HepG2 (cell line): ENCODE data around the gene OARD1. TPM values are rescaled to one million over a fixed set of nuclear protein-coding genes. Genes with fewer than 3 reads are reported as not detected.

ENCODE experiments used
- AGO2 ChIP-seq: fragments of 200-400 bp; formaldehyde crosslinking; optimal IDR thresholded peaks from 2 replicates; pipeline ENCODE3; 2017; ENCODE audit warnings: mild to moderate bottlenecking, low read depth, low read length, moderate library complexity
- ARID2 ChIP-seq: sonication (generic); formaldehyde crosslinking; IDR thresholded peaks from 2 replicates; pipeline ENCODE4 v1.8.1; 2022; ENCODE audit warnings: mild to moderate bottlenecking, missing genetic modification reagents, borderline replicate concordance
- DMAP1 ChIP-seq: IDR thresholded peaks from 2 replicates; pipeline ENCODE4 v1.6.1; 2016
- GABPB1 ChIP-seq: IDR thresholded peaks from 2 replicates; pipeline ENCODE4 v1.6.1; 2016; ENCODE audit warnings: mild to moderate bottlenecking, missing genetic modification reagents, moderate library complexity, missing compliant biosample characterization
- HNRNPH1 ChIP-seq: fragments of 200-400 bp; formaldehyde crosslinking; optimal IDR thresholded peaks from 2 replicates; pipeline ENCODE3; 2017; ENCODE audit warnings: mild to moderate bottlenecking, low read depth, low read length
- HOXA9 ChIP-seq: sonication (generic); formaldehyde crosslinking; IDR thresholded peaks from 2 replicates; pipeline ENCODE4 v1.8.1; 2022; ENCODE audit warnings: missing genetic modification reagents, mild to moderate bottlenecking, moderate library complexity, borderline replicate concordance
- NCOA2 ChIP-seq: sonication (generic); formaldehyde crosslinking; IDR thresholded peaks from 2 replicates; pipeline ENCODE4 v1.8.0; 2022; ENCODE audit warnings: inconsistent platforms
- NFIB ChIP-seq: sonication (generic); formaldehyde crosslinking; IDR thresholded peaks from 2 replicates; pipeline ENCODE4 v1.9.0; 2021; ENCODE audit warnings: missing genetic modification reagents, mild to moderate bottlenecking, borderline replicate concordance
- PCBP2 ChIP-seq: fragments of 200-400 bp; formaldehyde crosslinking; optimal IDR thresholded peaks from 2 replicates; pipeline ENCODE3; 2018; ENCODE audit warnings: low read length, low read depth; ENCODE audit not compliant: poor library complexity, severe bottlenecking
- RNF2 ChIP-seq: fragments of 450-650 bp; conservative IDR thresholded peaks from 2 replicates; pipeline ENCODE4 v1.6.1; 2016; ENCODE audit warnings: low read depth
- RXRA ChIP-seq: sonication (generic); formaldehyde crosslinking; IDR thresholded peaks from 2 replicates; pipeline ENCODE4 v1.5.1; 2020; ENCODE audit warnings: missing genetic modification reagents
- SNRNP70 ChIP-seq: fragments of 200-400 bp; formaldehyde crosslinking; IDR thresholded peaks from 2 replicates; pipeline ENCODE4 v1.6.1; 2017; ENCODE audit warnings: mild to moderate bottlenecking, low read depth, low read length, moderate library complexity
- TAF15 ChIP-seq: fragments of 200-400 bp; formaldehyde crosslinking; IDR thresholded peaks from one replicate; pipeline ENCODE4 v1.6.1; 2018; ENCODE audit warnings: mild to moderate bottlenecking, low read depth, low read length; ENCODE audit not compliant: poor library complexity, severe bottlenecking
- TCF12 ChIP-seq, 2 experiments: fragments of 450-650 bp in 1 of 2; sonication (generic) in 1 of 2; formaldehyde crosslinking in 1 of 2; IDR thresholded peaks; 2 replicates each; pipeline versions ENCODE4 v1.6.1 to v1.8.0; 2017 to 2022; ENCODE audit warnings: antibody characterized with exemption in 1 of 2, mild to moderate bottlenecking in 1 of 2, missing genetic modification reagents in 1 of 2, moderate library complexity in 1 of 2
- ZNF263 ChIP-seq: sonication (generic); formaldehyde crosslinking; IDR thresholded peaks from 2 replicates; pipeline ENCODE4 v1.4.0; 2020; ENCODE audit warnings: missing genetic modification reagents
- ZNF543 ChIP-seq: sonication (generic); formaldehyde crosslinking; IDR thresholded peaks from 2 replicates; pipeline ENCODE4 v1.4.0; 2020; ENCODE audit warnings: mild to moderate bottlenecking, missing genetic modification reagents
- ZNF577 ChIP-seq: sonication (generic); formaldehyde crosslinking; IDR thresholded peaks from 2 replicates; pipeline ENCODE4 v1.4.0; 2020; ENCODE audit warnings: mild to moderate bottlenecking, low read depth, missing genetic modification reagents, borderline replicate concordance
- ZNF652 ChIP-seq: IDR thresholded peaks from 2 replicates; pipeline ENCODE4 v1.6.1; 2016; ENCODE audit warnings: low read depth, borderline replicate concordance
- ZNF772 ChIP-seq: sonication (generic); formaldehyde crosslinking; IDR thresholded peaks from 2 replicates; pipeline ENCODE4 v1.5.0; 2020; ENCODE audit warnings: mild to moderate bottlenecking, missing genetic modification reagents
- polyA plus RNA-seq, 8 experiments: library from polyadenylated mRNA; depleted of rRNA in 3 of 8; stranded (reverse) in 7 of 8; unstranded in 1 of 8; fragments of >200 nt; fragmentation: Illumina TruSeq in 4 of 8; extraction: Trizol in 4 of 8; gene quantifications; 2 replicates each; pipeline versions ENCODE4 v1.2.1 to v1.2.3, GENCODE V29; 2011 to 2016; ENCODE audit warnings: low read depth in 4 of 8, missing spikeins in 1 of 8, mixed read lengths in 1 of 8; ENCODE audit not compliant: insufficient read depth in 1 of 8
- total RNA-seq, 5 experiments: library from RNA; depleted of rRNA; stranded (reverse); fragments of >200 nt; fragmentation: Illumina TruSeq; extraction: Trizol; gene quantifications; 2 replicates each; pipeline ENCODE4 v1.2.3, GENCODE V29; 2016; ENCODE audit warnings: low read depth in 1 of 5
- TF ChIP-seq, protein P1 (sequence below): sonication (generic); formaldehyde crosslinking; IDR thresholded peaks from 2 replicates; pipeline ENCODE4 v1.5.0; 2020; ENCODE audit warnings: mild to moderate bottlenecking, missing genetic modification reagents, borderline replicate concordance
- TF ChIP-seq, protein P2 (sequence below): IDR thresholded peaks from 2 replicates; pipeline ENCODE4 v1.6.1; 2016; ENCODE audit warnings: low read depth, borderline replicate concordance
- TF ChIP-seq, protein P3 (sequence below): sonication (generic); formaldehyde crosslinking; IDR thresholded peaks from 2 replicates; pipeline ENCODE4 v1.8.0; 2022; ENCODE audit warnings: missing genetic modification reagents, mild to moderate bottlenecking, moderate library complexity, borderline replicate concordance
- TF ChIP-seq, protein P4 (sequence below): sonication (generic); formaldehyde crosslinking; IDR thresholded peaks from 2 replicates; pipeline ENCODE4 v1.5.0; 2020; ENCODE audit warnings: missing genetic modification reagents, mild to moderate bottlenecking, borderline replicate concordance

Gene OARD1
- total and polyA plus RNA-seq, 2 of the 13 experiments (the other 11 are each of a cell fraction or from before 2014, with no cell fraction given) = 18.4 to 49.0 TPM

DNA sequence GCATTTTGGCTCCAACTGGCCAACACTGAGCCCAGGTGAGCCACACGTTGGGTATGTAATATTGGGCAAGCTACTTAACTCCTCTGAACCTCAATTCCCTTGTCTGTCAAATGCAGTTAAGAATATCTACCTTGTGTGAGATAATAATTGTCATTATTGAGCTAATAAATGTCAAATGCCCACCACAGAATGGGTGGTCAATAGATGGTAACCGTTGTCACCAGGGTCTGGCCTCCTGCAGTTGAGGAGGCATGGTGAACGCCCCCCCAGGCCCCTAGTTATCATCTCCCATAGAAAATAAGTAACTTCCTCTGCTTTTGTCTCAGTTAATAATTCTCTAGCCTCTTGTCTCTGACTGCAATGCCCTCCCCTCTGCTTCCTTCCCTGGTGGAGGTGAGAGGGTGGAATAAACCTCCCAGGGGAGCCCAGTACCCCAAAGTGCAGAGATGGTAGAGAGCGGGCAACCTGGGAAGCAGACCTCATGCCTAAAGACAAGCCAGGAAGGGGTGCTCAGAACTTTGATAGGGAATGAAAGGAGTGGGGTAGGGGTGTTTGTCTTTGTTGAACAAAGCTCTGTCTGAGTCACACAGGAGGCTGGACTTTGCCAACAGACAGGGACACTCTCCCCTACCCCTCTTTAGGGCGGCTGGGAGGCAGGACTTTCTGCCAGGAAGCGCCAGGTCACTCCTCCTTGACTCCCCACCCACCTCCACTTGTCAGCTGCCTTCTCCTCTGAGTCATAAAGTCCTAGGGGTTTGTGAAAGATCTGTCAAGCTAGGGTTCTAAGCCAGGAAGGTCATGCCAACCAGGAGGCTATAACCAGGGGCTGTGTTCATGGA, 31.8 kb downstream of the OARD1 start (continued):
- TF ChIP-seq NCOA2 (peak; percentile 69; the same call in 1 of the 2 replicates), ZNF652 (CRISPR knock-in tag) (peak; percentile 82), ZNF543 (CRISPR knock-in tag) (no peak; the same call in 1 of the 2 replicates), ARID2 (CRISPR knock-in tag) (no peak), SNRNP70 (no peak), RXRA (CRISPR knock-in tag) (0 out of 2 replicates have a peak, but pooled peaks have one; percentile 82), AGO2 (no peak), TAF15 (no peak), NFIB (no peak), ZNF772 (CRISPR knock-in tag) (peak; percentile 95), GABPB1 (CRISPR knock-in tag) (peak; percentile 53), ZNF577 (CRISPR knock-in tag) (no peak), DMAP1 (CRISPR knock-in tag) (peak; percentile 71; the same call in 1 of the 2 replicates), RNF2 (no peak), ZNF263 (CRISPR knock-in tag) (no peak), PCBP2 (no peak), TCF12 (IDR thresholded peaks at IDR 0.05) (no peak), TCF12 (CRISPR knock-in tag; IDR thresholded peaks at IDR 0.05) (peak; percentile 86; the same call in 1 of the 2 replicates), HNRNPH1 (no peak), HOXA9 (CRISPR knock-in tag) (no peak)
- TF ChIP-seq, protein P1, sequence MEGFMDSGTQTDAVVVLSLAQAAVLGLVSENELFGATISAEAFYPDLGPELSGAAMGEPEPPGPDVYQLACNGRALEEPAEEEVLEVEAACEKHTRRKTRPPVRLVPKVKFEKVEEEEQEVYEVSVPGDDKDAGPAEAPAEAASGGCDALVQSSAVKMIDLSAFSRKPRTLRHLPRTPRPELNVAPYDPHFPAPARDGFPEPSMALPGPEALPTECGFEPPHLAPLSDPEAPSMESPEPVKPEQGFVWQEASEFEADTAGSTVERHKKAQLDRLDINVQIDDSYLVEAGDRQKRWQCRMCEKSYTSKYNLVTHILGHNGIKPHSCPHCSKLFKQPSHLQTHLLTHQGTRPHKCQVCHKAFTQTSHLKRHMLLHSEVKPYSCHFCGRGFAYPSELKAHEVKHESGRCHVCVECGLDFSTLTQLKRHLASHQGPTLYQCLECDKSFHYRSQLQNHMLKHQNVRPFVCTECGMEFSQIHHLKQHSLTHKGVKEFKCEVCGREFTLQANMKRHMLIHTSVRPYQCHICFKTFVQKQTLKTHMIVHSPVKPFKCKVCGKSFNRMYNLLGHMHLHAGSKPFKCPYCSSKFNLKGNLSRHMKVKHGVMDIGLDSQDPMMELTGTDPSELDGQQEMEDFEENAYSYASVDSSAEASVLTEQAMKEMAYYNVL (CRISPR knock-in tag) = no peak; the same call in 1 of the 2 replicates
- TF ChIP-seq, protein P2, sequence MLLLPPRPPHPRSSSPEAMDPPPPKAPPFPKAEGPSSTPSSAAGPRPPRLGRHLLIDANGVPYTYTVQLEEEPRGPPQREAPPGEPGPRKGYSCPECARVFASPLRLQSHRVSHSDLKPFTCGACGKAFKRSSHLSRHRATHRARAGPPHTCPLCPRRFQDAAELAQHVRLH = peak; percentile 78; the same call in 1 of the 2 replicates
- TF ChIP-seq, protein P3, sequence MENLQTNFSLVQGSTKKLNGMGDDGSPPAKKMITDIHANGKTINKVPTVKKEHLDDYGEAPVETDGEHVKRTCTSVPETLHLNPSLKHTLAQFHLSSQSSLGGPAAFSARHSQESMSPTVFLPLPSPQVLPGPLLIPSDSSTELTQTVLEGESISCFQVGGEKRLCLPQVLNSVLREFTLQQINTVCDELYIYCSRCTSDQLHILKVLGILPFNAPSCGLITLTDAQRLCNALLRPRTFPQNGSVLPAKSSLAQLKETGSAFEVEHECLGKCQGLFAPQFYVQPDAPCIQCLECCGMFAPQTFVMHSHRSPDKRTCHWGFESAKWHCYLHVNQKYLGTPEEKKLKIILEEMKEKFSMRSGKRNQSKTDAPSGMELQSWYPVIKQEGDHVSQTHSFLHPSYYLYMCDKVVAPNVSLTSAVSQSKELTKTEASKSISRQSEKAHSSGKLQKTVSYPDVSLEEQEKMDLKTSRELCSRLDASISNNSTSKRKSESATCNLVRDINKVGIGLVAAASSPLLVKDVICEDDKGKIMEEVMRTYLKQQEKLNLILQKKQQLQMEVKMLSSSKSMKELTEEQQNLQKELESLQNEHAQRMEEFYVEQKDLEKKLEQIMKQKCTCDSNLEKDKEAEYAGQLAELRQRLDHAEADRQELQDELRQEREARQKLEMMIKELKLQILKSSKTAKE (CRISPR knock-in tag) = peak; percentile 63; the same call in 1 of the 2 replicates
- TF ChIP-seq, protein P4, sequence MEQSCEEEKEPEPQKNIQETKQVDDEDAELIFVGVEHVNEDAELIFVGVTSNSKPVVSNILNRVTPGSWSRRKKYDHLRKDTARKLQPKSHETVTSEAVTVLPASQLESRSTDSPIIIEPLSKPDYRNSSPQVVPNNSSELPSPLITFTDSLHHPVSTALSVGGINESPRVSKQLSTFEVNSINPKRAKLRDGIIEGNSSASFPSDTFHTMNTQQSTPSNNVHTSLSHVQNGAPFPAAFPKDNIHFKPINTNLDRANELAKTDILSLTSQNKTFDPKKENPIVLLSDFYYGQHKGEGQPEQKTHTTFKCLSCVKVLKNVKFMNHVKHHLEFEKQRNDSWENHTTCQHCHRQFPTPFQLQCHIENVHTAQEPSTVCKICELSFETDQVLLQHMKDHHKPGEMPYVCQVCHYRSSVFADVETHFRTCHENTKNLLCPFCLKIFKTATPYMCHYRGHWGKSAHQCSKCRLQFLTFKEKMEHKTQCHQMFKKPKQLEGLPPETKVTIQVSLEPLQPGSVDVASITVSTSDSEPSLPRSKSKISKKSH (CRISPR knock-in tag) = 0 out of 2 replicates have a peak, but pooled peaks have one; percentile 40
